GM06990 (cell line): Measurements from ENCODE around the gene ITPK1.

Experiments
- DNase-seq: peaks from one replicate; pipeline ENCODE4 v3.0.0-alpha.2; 2011; ENCODE audit not compliant: insufficient read length; ENCODE audit errors: extremely low read depth
- H3K27me3 ChIP-seq: replicated peaks from 2 replicates; pipeline ENCODE4 v1.6.0; 2011; ENCODE audit warnings: low read length; ENCODE audit not compliant: control insufficient read depth, insufficient read depth
- H3K36me3 ChIP-seq: 2 replicates; pipeline ENCODE4 v1.5.1; 2011; ENCODE audit warnings: low read length; ENCODE audit not compliant: control insufficient read depth, insufficient read depth
- H3K4me3 ChIP-seq: replicated peaks from 2 replicates; pipeline ENCODE4 v1.5.1; 2011; ENCODE audit warnings: low read depth, mild to moderate bottlenecking, control low read depth, low read length
- CTCF ChIP-seq: IDR thresholded peaks from 2 replicates; pipeline ENCODE4 v1.5.1; 2011; ENCODE audit warnings: low read length, control low read depth, mild to moderate bottlenecking, inconsistent platforms; ENCODE audit not compliant: insufficient read depth, poor library complexity, severe bottlenecking

The ITPK1 gene

GRCh38 chr14:93023039-93023438, 92.7 kb downstream of the ITPK1 start:
- no peak for TF ChIP-seq CTCF
- Histone ChIP-seq H3K36me3 (no peaks in the 10 kb centered on the region), H3K4me3 (no peak overlapping the region), H3K27me3 (no peaks in the 10 kb centered on the region)
- no peak for DNase-seq

GRCh38 chr14:93019970-93020369, 95.8 kb downstream of the ITPK1 start:
- DNase-seq = no peak
- no peak for TF ChIP-seq CTCF
- Histone ChIP-seq H3K27me3 (no peaks in the 10 kb centered on the region), H3K36me3 (peaks cover 2% of the 10 kb centered on the region; the same call in 1 of the 2 replicates), H3K4me3 (no peak overlapping the region)

GRCh38 chr14:93019367-93019843, 96.3 kb downstream of the ITPK1 start:
- Histone ChIP-seq H3K27me3 (no peaks in the 10 kb centered on the region), H3K36me3 (peaks cover 3% of the 10 kb centered on the region; the same call in 1 of the 2 replicates), H3K4me3 (no peak overlapping the region)
- DNase-seq = no peak
- TF ChIP-seq CTCF = no peak

- no peak for TF ChIP-seq CTCF
- H3K27me3 ChIP-seq = no peaks in the 10 kb centered on the region
- H3K36me3 ChIP-seq = peaks cover 3% of the 10 kb centered on the region; the same call in 1 of the 2 replicates
- H3K4me3 ChIP-seq = no peak overlapping the region
- DNase-seq = no peak
Observed at GRCh38 chr14:93018366-93018765, 97.4 kb downstream of the ITPK1 start.

- no peak for DNase-seq
- H3K4me3 ChIP-seq = no peak overlapping the region
- no peaks in the 10 kb centered on the region for H3K27me3 ChIP-seq
- TF ChIP-seq CTCF = no peak
- peaks cover 3% of the 10 kb centered on the region; the same call in 1 of the 2 replicates for H3K36me3 ChIP-seq
Observed at GRCh38 chr14:93017898-93018297, 97.8 kb downstream of the ITPK1 start.

GRCh38 chr14:93017301-93017797, 98.4 kb downstream of the ITPK1 start:
- Histone ChIP-seq H3K4me3 (no peak overlapping the region), H3K36me3 (peaks cover 3% of the 10 kb centered on the region; the same call in 1 of the 2 replicates), H3K27me3 (no peaks in the 10 kb centered on the region)
- no peak for DNase-seq
- TF ChIP-seq CTCF = no peak
